Osteocyte (in vitro differentiated cells): ENCODE measurements around the gene RIPOR2. TPM values are rescaled to one million over a fixed set of nuclear protein-coding genes. Genes with fewer than 3 reads are reported as not detected.
A peak's percentile ranks its signal among the peaks of the same experiment; 100 is the strongest.

Source experiments
- DNase-seq: peaks from one replicate; pipeline ENCODE4 v3.0.0; 2021; ENCODE audit warnings: mixed read lengths; ENCODE audit not compliant: unreplicated experiment; ENCODE audit errors: extremely low spot score
- H3K27ac Mint-ChIP-seq: one replicate; pipeline ENCODE4 v1.8.0; 2021; ENCODE audit warnings: mild to moderate bottlenecking, mixed read lengths; ENCODE audit not compliant: unreplicated experiment
- H3K27me3 Mint-ChIP-seq: one replicate; pipeline ENCODE4 v1.8.0; 2021; ENCODE audit warnings: mixed read lengths; ENCODE audit not compliant: unreplicated experiment
- H3K36me3 Mint-ChIP-seq: one replicate; pipeline ENCODE4 v1.8.0; 2021; ENCODE audit warnings: mixed read lengths; ENCODE audit not compliant: unreplicated experiment
- H3K4me1 Mint-ChIP-seq: one replicate; pipeline ENCODE4 v1.8.0; 2021; ENCODE audit warnings: mixed read lengths; ENCODE audit not compliant: unreplicated experiment
- H3K4me3 Mint-ChIP-seq: one replicate; pipeline ENCODE4 v1.8.0; 2021; ENCODE audit warnings: mild to moderate bottlenecking, moderate library complexity, mixed read lengths; ENCODE audit not compliant: unreplicated experiment
- H3K9me3 Mint-ChIP-seq: one replicate; pipeline ENCODE4 v1.8.0; 2021; ENCODE audit warnings: mixed read lengths; ENCODE audit not compliant: unreplicated experiment
- CTCF ChIP-seq: fragments of 200-600 bp; sonication (generic); IDR thresholded peaks from 2 replicates; pipeline ENCODE4 v1.5.0; 2021; ENCODE audit warnings: antibody characterized with exemption, mild to moderate bottlenecking, moderate library complexity
- total RNA-seq: library from RNA; stranded (reverse); gene quantifications from 2 replicates; pipeline ENCODE4 v1.2.1, GENCODE V29; 2021

RIPOR2 gene
- total RNA-seq, 1 donor from 2014 or later = 6.3 TPM

- no peaks in the 10 kb centered on the region for H3K27me3 Mint-ChIP-seq
- peak overlapping the region; percentile 53 for H3K4me3 Mint-ChIP-seq
- DNase-seq = no peak
- peak overlapping the region; percentile 80 for H3K27ac Mint-ChIP-seq
- H3K4me1 Mint-ChIP-seq = peaks cover 58% of the 10 kb centered on the region
- TF ChIP-seq CTCF = no peak
- no peaks in the 10 kb centered on the region for H3K9me3 Mint-ChIP-seq
- H3K36me3 Mint-ChIP-seq = no peaks in the 10 kb centered on the region
These were observed 138.1 kb downstream of the RIPOR2 start for GRCh38 chr6:24797596-24798216.

- Mint-ChIP-seq H3K27me3 (no peaks in the 10 kb centered on the region), H3K36me3 (no peaks in the 10 kb centered on the region), H3K27ac (peak overlapping the region; percentile 80), H3K4me1 (peaks cover 52% of the 10 kb centered on the region), H3K9me3 (no peaks in the 10 kb centered on the region), H3K4me3 (no peak overlapping the region)
- TF ChIP-seq CTCF = no peak
- DNase-seq = no peak
These were observed 139.0 kb downstream of the RIPOR2 start for GRCh38 chr6:24796616-24797290.

- Mint-ChIP-seq H3K4me3 (no peak overlapping the region), H3K36me3 (no peaks in the 10 kb centered on the region), H3K4me1 (peaks cover 52% of the 10 kb centered on the region), H3K27ac (peak overlapping the region; percentile 52), H3K27me3 (no peaks in the 10 kb centered on the region), H3K9me3 (no peaks in the 10 kb centered on the region)
- DNase-seq = no peak
- no peak for TF ChIP-seq CTCF
These were observed 140.7 kb downstream of the RIPOR2 start for GRCh38 chr6:24795106-24795505.

GRCh38 chr6:24788031-24788665, 147.6 kb downstream of the RIPOR2 start:
- H3K36me3 Mint-ChIP-seq = peaks cover 36% of the 10 kb centered on the region
- H3K9me3 Mint-ChIP-seq = peaks cover 4% of the 10 kb centered on the region
- H3K4me1 Mint-ChIP-seq = peaks cover 14% of the 10 kb centered on the region
- peak overlapping the region; percentile 72 for H3K27ac Mint-ChIP-seq
- no peak for TF ChIP-seq CTCF
- no peak overlapping the region for H3K4me3 Mint-ChIP-seq
- DNase-seq = no peak
- H3K27me3 Mint-ChIP-seq = no peaks in the 10 kb centered on the region

- Mint-ChIP-seq H3K27me3 (no peaks in the 10 kb centered on the region), H3K4me3 (no peak overlapping the region), H3K9me3 (no peaks in the 10 kb centered on the region), H3K27ac (peak overlapping the region; percentile 29), H3K36me3 (peaks cover 20% of the 10 kb centered on the region), H3K4me1 (peaks cover 47% of the 10 kb centered on the region)
- no peak for TF ChIP-seq CTCF
- no peak for DNase-seq
These were observed 155.6 kb downstream of the RIPOR2 start for GRCh38 chr6:24780206-24780605.
